COR-L47 (cell line): ENCODE results near the gene RPS6KC1.

Experiments
- DNase-seq: peaks from one replicate; lab custom pipeline; 2025; lab: John Stamatoyannopoulos, UW

Gene RPS6KC1

GRCh38 chr1:213231795-213232231 is 180.8 kb downstream of the RPS6KC1 start:
- DNase-seq: peak; percentile 44

GRCh38 chr1:213242883-213243282 is 191.8 kb downstream of the RPS6KC1 start:
- no peak for DNase-seq

- peak; percentile 49 for DNase-seq
These were observed 193.6 kb downstream of the RPS6KC1 start for GRCh38 chr1:213244664-213245091.

GRCh38 chr1:213245260-213245910 is 194.3 kb downstream of the RPS6KC1 start:
- DNase-seq: no peak

GRCh38 chr1:213247038-213247437 is 196.0 kb downstream of the RPS6KC1 start:
- no peak for DNase-seq

GRCh38 chr1:213249395-213249794 is 198.4 kb downstream of the RPS6KC1 start:
- no peak for DNase-seq

- no peak for DNase-seq
These were observed 199.0 kb downstream of the RPS6KC1 start for GRCh38 chr1:213250041-213250440.

GRCh38 chr1:213250446-213250845 is 199.4 kb downstream of the RPS6KC1 start:
- no peak for DNase-seq

GRCh38 chr1:213251972-213252371 is 200.9 kb downstream of the RPS6KC1 start:
- DNase-seq: no peak

- no peak for DNase-seq
These were observed 205.5 kb downstream of the RPS6KC1 start for GRCh38 chr1:213256438-213257087.

- DNase-seq: no peak
These were observed 209.5 kb downstream of the RPS6KC1 start for GRCh38 chr1:213260311-213261075.

GRCh38 chr1:213264531-213264930 is 213.5 kb downstream of the RPS6KC1 start:
- DNase-seq: no peak

- DNase-seq: no peak
These were observed 216.1 kb downstream of the RPS6KC1 start for GRCh38 chr1:213266983-213267772.

- DNase-seq: no peak
These were observed 217.2 kb downstream of the RPS6KC1 start for GRCh38 chr1:213268221-213268620.

- no peak for DNase-seq
These were observed 218.8 kb downstream of the RPS6KC1 start for GRCh38 chr1:213269829-213270228.

- DNase-seq: no peak
These were observed 222.5 kb downstream of the RPS6KC1 start for GRCh38 chr1:213273546-213273945.

GRCh38 chr1:213274140-213274539 is 223.1 kb downstream of the RPS6KC1 start:
- no peak for DNase-seq

- DNase-seq: no peak
These were observed 224.3 kb downstream of the RPS6KC1 start for GRCh38 chr1:213275293-213275692.

GRCh38 chr1:213276236-213276635 is 225.2 kb downstream of the RPS6KC1 start:
- DNase-seq: no peak

- no peak for DNase-seq
These were observed 226.0 kb downstream of the RPS6KC1 start for GRCh38 chr1:213277036-213277435.

- no peak for DNase-seq
These were observed 228.4 kb downstream of the RPS6KC1 start for GRCh38 chr1:213279410-213279809.

- no peak for DNase-seq
These were observed 230.7 kb downstream of the RPS6KC1 start for GRCh38 chr1:213281640-213282301.
